ENCODE measurements around the gene CSNK2A3.

The CSNK2A3 gene

GRCh38 chr11:11318961-11319360 lies 34.1 kb downstream of the CSNK2A3 start:
- Histone ChIP-seq H4K20me1 (ENCODE audit: insufficient read depth) (no peaks in the 10 kb centered on the region), H3K4me2 (no peak overlapping the region), H2AFZ (ENCODE audit: low read depth) (no peak overlapping the region)

GRCh38 chr11:11318461-11318860 lies 34.6 kb downstream of the CSNK2A3 start:
- Histone ChIP-seq H4K20me1 (ENCODE audit: insufficient read depth) (no peaks in the 10 kb centered on the region), H2AFZ (ENCODE audit: low read depth) (no peak overlapping the region), H3K4me1 (ENCODE audit: low read depth, poor library complexity, severe bottlenecking) (no peaks in the 10 kb centered on the region), H3K9ac (no peak overlapping the region), H3K27me3 (ENCODE audit: insufficient read depth, low read depth) (no peaks in the 10 kb centered on the region), H3K4me2 (no peak overlapping the region), H3K36me3 (ENCODE audit: insufficient read depth) (no peaks in the 10 kb centered on the region), H3K79me2 (ENCODE audit: insufficient read depth, low read depth) (no peaks in the 10 kb centered on the region), H3K4me3 (IDR thresholded peaks at IDR 0.05; ENCODE audit: insufficient read depth, low read depth, low read length) (no peak overlapping the region), H3K27ac (no peak overlapping the region)
- TF ChIP-seq CTCF (conservative IDR thresholded peaks at IDR 0.05; ENCODE audit: low read depth, low read length) = no peak

More at GRCh38 chr11:11318961-11319360, 34.1 kb downstream of the CSNK2A3 start:
- Histone ChIP-seq H3K27ac (no peak overlapping the region), H3K36me3 (ENCODE audit: insufficient read depth) (no peaks in the 10 kb centered on the region), H3K4me1 (ENCODE audit: low read depth, poor library complexity, severe bottlenecking) (no peaks in the 10 kb centered on the region), H3K9ac (no peak overlapping the region), H3K79me2 (ENCODE audit: insufficient read depth, low read depth) (no peaks in the 10 kb centered on the region), H3K27me3 (ENCODE audit: insufficient read depth, low read depth) (no peaks in the 10 kb centered on the region), H3K4me3 (IDR thresholded peaks at IDR 0.05; ENCODE audit: insufficient read depth, low read depth, low read length) (no peak overlapping the region)
- no peak for TF ChIP-seq CTCF (conservative IDR thresholded peaks at IDR 0.05; ENCODE audit: low read depth, low read length)

- H3K4me2 ChIP-seq = no peak overlapping the region
- no peak overlapping the region for H3K27ac ChIP-seq
These were observed 36.3 kb downstream of the CSNK2A3 start for GRCh38 chr11:11316651-11317230.

GRCh38 chr11:11313902-11314692 lies 39.0 kb downstream of the CSNK2A3 start:
- Histone ChIP-seq H3K4me3 (IDR thresholded peaks at IDR 0.05; ENCODE audit: insufficient read depth, low read depth, low read length) (no peak overlapping the region), H3K79me2 (ENCODE audit: insufficient read depth, low read depth) (no peaks in the 10 kb centered on the region), H3K4me2 (no peak overlapping the region), H3K27me3 (ENCODE audit: insufficient read depth, low read depth) (no peaks in the 10 kb centered on the region), H2AFZ (ENCODE audit: low read depth) (no peak overlapping the region), H3K27ac (no peak overlapping the region), H3K4me1 (ENCODE audit: low read depth, poor library complexity, severe bottlenecking) (no peaks in the 10 kb centered on the region), H3K36me3 (ENCODE audit: insufficient read depth) (no peaks in the 10 kb centered on the region), H4K20me1 (ENCODE audit: insufficient read depth) (no peaks in the 10 kb centered on the region), H3K9ac (no peak overlapping the region)
- TF ChIP-seq CTCF (conservative IDR thresholded peaks at IDR 0.05; ENCODE audit: low read depth, low read length) = no peak

More at GRCh38 chr11:11316651-11317230, 36.3 kb downstream of the CSNK2A3 start:
- H3K4me3 ChIP-seq (IDR thresholded peaks at IDR 0.05; ENCODE audit: insufficient read depth, low read depth, low read length) = no peak overlapping the region
- no peaks in the 10 kb centered on the region for H3K27me3 ChIP-seq (ENCODE audit: insufficient read depth, low read depth)
- H2AFZ ChIP-seq (ENCODE audit: low read depth) = no peak overlapping the region
- H3K36me3 ChIP-seq (ENCODE audit: insufficient read depth) = no peaks in the 10 kb centered on the region
- H3K79me2 ChIP-seq (ENCODE audit: insufficient read depth, low read depth) = no peaks in the 10 kb centered on the region
- TF ChIP-seq CTCF (conservative IDR thresholded peaks at IDR 0.05; ENCODE audit: low read depth, low read length) = no peak
- H3K9ac ChIP-seq = no peak overlapping the region
- H3K4me1 ChIP-seq (ENCODE audit: low read depth, poor library complexity, severe bottlenecking) = no peaks in the 10 kb centered on the region
- H4K20me1 ChIP-seq (ENCODE audit: insufficient read depth) = no peaks in the 10 kb centered on the region

Measured in KMS-11 (cell line).